Activated T-helper 9 cell treated with anti-CD3 and anti-CD28 coated beads, Interleukin-2, amount 50 U/mL, for 16 hours (primary cell): Measurements from ENCODE around the gene PPP2R1A.
"Not testable (repeated sequence)": the region's sequence is repeated elsewhere in the genome, so short reads cannot be mapped to it uniquely, and the experiment has no call there.

Source experiments
- DNase-seq: peaks from one replicate; pipeline ENCODE4 v3.0.0-alpha.2; 2020; ENCODE audit warnings: low read depth

PPP2R1A gene

DNA sequence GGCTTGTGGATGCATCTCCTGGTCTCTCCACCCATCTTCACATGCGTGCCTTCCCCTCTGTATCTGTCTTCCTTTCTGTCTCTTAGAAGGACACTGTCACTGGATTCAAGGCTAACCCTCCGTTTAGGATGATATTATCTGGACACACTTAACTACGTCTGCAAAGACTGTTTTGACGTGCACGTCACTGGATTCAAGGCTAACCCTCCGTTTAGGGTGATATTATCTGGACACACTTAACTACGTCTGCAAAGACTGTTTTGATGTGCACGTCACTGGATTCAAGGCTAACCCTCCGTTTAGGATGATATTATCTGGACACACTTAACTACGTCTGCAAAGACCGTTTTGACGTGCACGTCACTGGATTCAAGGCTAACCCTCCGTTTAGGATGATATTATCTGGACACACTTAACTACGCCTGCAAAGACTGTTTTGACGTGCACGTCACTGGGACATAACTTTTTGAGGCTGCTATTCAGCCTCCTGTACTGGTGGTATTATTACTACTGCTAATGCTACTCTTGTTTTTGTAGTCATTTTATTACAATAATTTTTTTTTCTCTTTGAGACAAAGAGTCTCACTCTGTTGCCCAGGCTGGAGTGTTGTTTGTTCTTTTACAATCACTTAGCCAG lies 11.0 kb downstream of the PPP2R1A start:
- DNase-seq = not testable (repeated sequence)

DNA sequence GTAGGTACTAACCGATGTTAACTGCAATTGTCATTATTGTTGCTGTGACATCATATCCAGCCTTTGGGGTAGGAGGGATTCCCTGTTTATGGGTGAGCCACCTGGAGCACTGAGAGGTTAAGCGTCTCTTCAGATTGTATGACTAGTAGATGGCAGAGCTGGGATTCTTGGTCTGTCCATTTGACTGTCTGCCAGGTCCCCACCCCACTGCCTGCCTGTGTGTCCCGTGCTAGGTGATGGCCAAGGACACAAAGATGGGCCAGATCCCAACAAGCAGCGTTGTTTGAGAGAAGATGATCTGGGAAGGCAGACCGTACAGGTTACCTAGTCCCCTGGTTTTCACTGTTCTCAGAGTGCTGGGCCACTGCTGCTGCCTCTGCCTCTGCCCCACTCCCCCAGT lies 16.6 kb downstream of the PPP2R1A start:
- DNase-seq = no peak

DNA sequence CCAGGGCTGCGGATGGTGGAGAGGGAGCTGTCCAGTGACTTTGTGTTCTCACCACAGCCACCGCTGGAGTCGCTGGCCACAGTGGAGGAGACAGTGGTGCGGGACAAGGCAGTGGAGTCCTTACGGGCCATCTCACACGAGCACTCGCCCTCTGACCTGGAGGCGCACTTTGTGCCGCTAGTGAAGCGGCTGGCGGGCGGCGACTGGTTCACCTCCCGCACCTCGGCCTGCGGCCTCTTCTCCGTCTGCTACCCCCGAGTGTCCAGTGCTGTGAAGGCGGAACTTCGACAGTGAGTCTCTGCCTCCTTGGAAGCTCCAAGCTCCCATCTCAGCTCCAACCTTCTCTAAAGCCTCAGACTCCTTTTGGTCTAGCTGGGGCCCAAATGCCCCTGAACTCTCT lies 21.4 kb downstream of the PPP2R1A start:
- no peak for DNase-seq

DNA sequence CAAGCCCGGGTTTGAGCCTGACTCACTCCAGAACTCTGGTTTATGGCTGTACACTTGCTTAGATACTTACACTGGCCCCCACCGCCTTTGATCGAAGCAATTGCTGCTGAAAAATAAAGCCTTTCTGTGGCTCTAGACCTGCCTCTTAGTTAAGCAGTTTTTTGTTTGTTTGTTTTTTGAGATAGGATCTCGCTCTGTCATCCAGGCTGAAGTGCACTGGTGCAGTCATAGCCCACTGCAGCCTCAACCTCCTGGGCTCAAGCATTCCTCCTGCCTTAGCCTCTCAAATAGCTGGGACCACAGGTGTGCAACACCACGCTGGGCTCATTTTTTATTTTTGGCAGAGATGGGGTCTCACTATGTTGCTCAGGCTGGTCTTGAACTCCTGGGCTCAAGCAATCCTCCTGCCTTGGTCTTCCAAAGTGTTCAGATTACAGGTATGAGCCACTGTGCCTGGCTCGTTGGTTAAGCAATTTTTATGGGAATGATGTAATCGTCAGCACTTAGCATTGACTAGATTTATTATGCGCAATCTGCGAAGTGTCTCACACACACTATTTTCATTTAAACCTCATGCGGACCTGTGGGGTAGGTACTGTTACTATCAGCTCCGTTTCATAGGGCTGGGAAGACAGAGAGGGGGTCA lies 22.2 kb downstream of the PPP2R1A start:
- DNase-seq = no peak

DNA sequence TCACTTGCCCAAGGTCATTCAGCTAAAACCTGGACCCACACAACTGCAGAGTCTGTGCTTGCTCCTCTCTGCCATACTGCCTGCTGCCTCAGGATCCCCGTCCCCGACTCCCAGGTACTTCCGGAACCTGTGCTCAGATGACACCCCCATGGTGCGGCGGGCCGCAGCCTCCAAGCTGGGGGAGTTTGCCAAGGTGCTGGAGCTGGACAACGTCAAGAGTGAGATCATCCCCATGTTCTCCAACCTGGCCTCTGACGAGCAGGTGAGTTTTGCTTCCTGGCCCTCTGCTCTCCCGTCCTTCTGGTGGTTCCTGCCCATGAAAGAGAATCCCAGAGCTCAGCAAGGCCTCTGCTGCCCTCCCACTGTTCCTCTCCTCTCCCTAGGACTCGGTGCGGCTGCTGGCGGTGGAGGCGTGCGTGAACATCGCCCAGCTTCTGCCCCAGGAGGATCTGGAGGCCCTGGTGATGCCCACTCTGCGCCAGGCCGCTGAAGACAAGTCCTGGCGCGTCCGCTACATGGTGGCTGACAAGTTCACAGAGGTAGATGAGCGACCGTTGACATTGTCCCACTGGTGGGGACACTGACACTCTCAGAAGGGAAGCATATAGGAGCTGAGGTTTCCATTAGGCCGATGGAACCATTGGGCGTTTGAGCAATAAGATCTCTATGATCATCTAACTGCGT lies 22.9 kb downstream of the PPP2R1A start:
- no peak for DNase-seq

DNA sequence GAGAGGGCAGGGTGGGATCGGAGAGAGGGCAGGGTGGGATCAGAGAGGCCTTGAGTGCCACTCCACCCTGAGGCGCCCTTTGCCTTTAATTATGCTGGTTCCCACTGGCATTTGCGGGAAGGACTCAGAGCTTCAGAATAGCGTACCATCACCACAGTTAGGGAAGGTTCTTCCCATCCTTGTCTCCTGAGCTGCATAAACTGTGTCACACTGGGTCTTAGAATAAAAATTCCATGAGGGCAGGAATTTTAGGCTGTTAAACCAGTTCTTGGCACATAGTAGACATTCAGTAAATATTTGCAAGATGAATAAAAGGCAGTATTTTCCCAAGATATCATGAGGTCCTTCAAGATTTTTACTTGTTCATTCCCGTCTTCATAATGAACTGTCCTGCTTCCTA lies 24.4 kb downstream of the PPP2R1A start:
- DNase-seq = no peak

DNA sequence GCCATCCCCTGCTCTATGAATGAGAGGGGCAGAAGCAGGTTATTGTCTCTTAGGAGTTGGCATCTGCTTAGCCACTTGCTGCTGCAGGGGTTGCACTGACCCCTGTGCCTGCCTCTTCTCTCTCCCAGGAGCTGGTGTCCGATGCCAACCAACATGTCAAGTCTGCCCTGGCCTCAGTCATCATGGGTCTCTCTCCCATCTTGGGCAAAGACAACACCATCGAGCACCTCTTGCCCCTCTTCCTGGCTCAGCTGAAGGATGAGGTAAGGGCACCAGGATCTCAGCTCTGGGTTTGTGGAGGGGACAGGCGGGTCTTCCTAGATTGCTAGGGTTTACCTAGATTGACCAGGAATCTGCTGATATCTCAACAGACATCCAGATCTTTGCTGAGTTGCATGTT lies 26.5 kb downstream of the PPP2R1A start:
- no peak for DNase-seq

DNA sequence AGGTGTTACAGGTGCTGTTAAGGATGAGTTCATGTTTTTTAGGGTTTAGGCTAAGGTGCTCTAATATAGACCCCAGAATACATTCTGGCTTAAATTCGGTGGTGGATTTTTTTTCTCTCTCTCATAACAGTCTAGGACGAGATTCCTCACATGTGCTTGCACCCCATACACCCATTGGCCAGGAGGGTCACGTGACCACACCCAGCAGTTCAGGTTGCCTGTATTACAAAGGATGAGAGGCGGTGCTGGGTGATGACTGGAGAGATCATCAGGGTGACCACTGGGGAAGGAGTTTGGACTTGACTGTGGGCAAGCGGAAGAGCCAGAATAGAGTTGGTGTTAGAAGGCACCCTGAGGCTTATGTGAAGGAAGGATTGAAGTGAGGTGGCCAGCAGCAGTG lies 27.7 kb downstream of the PPP2R1A start:
- DNase-seq = no peak

DNA sequence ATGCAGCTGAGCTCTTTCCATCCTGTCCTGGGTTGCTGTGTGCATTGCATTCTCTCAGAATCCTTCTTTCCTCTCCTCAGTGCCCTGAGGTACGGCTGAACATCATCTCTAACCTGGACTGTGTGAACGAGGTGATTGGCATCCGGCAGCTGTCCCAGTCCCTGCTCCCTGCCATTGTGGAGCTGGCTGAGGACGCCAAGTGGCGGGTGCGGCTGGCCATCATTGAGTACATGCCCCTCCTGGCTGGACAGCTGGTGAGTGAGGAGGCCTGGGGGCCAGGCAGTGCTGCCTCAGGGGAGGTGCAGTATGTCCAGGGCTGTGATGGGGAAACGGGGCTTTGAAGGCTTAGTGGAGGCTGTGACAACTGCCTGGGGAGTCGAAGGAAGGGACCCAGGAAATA lies 29.8 kb downstream of the PPP2R1A start:
- no peak for DNase-seq

DNA sequence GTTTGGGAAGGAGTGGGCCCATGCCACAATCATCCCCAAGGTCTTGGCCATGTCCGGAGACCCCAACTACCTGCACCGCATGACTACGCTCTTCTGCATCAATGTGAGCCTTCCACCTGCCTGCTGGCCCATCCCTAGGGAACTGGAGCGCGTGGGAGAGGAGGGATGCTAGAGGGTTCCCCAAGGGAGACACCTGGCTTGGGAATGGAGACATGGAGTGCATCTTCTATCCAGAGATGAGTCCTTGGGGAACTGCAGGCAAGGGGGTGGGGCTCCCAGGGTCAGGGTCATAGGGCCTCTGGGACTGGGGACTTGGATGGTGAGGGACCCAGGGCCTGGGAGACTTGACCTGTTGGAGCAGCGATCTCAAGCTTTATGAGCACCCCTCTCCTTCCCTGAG lies 31.2 kb downstream of the PPP2R1A start:
- DNase-seq = no peak

DNA sequence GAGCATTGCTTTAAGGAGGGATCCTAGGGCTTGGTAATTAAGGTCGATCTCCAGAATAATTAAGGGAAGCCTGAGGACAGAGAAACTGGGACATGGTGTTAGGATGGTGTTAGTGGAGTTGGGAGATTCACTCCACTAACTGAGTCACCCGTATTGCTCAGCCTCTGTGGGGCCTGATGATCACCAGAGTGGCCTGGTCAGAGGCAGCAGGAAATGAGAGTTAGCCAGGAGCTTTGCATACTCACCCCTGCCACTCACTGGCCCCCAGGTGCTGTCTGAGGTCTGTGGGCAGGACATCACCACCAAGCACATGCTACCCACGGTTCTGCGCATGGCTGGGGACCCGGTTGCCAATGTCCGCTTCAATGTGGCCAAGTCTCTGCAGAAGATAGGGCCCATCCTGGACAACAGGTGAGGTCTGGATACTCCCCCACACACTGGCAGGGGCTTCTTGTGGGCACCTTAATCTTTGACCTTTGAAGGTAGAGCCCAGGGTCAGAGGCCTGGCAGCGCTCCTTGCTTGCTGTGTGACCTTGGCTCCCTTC lies 32.1 kb downstream of the PPP2R1A start:
- DNase-seq = no peak

DNA sequence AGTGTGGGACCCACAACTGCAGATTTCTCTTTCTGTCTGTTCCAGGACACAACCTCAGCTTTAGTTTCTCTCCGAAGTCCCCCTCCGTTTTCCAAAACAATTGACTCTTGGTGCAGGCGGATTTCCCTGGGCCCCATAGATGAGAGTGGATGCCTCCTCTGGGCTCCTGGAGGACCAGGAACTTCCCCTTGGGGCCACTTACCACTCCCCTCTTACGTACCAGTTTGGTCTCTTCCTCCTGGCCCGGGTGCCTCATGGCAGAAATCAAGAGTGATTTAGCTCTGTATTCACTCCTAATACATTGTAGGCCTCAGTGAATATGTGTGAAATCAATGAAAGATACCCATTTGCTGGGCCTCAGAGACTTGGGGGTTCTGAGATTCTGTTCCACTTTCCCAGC lies 34.4 kb downstream of the PPP2R1A start:
- DNase-seq = no peak

DNA sequence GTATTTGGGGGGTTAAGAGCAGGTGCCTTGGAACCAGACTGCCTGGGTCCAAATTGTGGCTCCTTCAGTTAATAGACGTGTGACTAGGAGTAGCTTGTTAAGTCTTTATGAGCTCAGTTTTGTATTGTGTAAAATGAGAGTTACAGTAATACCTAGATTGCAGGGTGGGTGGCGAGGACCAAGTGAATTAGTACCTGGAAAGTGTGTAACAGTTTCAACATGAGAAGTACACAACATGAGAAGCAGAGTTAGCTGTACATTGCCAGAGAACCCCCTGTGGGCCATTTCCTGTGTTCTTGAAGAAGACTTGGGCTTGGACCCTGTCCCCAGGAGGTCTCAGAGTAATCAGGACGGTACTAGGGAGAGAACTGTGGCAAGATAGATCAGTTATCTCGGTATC lies 36.8 kb downstream of the PPP2R1A start:
- no peak for DNase-seq

DNA sequence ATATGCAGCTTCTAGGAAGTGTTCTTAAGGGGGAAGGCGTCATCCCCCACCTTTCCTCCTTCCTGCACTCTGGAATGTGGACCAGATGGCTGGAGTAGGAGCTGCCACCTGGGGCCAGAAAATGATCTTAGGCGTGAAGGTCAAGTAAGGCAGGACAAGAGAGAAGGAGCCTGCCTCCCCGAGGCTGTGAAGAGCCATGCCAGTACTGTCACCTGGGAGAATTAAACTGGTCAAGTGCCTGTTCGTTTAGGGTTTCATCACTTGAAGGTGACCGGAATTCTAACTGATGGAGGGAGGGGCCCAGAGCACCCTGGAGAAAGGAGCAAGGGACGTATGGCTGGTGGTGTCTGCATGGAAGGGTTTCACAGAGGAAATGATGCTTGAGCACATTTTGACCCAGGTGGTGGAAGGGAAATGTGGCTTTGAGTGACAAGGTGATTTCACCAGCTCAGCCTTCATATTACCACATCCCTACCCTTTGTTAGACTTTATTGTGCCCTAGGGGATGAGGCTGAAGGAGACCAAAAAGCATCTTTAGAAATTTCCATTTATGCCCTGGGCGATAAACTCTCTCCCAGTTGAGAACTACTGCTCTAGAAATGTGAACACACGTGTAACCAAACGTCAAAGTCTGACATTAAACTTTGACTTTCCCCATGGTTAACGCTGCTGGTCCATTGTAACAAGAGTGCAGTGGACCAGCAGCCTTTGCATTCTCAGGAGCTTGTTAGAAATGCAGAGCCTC lies 37.5 kb downstream of the PPP2R1A start:
- DNase-seq = no peak

DNA sequence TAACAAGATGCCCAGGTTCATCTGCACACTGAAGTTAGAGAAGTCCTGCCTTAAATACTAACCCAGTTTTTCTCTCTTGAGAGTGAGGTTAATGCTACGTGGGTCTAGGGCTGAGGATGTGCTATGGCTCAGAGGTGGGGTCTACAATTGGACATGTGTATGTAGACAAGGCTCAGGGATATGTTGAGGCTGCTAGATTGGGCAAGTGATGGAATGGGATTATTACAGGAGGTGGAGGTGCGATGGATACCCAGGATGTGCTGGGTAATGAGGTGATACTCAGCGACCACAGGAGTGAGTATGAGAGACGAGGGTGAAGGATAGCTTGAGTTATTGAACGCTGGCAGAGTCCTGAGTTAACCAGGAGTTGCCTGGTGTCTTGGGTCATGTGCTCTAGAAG lies 38.1 kb downstream of the PPP2R1A start:
- DNase-seq = no peak

DNA sequence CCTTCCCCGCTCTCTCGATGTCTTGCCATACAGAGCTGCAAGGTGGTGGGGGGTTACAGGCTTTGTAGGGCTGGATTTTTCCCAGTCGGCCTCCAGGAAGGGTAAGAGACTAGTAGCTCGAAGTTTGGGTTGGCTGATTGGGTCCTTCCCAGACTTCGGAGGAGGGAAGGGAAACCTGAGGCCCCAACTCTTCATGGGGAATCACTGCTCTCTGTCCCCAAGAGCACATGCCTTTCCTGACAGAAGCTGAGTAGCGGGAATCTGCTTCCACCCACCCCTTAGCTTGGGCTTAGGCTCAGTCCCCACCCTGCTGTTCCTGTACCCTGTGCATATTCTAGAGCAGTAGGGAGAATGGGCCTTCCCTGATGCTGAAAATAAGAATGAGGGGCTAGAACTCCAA lies 39.7 kb downstream of the PPP2R1A start:
- no peak for DNase-seq

DNA sequence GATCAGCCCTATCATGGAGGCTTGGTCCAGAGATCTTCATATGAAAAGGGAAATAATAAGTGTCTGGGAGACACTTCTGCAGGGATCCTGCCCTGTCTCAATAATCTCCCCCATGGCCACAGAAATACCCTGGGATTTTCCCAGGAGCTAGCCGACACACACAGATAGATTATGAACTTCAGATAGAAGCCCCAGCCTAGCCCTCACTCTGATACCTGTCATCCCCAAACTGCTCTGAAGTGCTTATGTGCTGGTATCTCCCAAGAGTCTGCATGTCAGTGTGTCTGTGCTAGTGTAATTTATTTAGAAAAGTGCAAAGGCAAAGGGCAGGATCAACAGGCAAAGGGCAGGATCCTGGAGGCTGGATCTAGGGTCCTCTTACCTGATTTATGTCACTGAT lies 40.8 kb downstream of the PPP2R1A start:
- DNase-seq = no peak

DNA sequence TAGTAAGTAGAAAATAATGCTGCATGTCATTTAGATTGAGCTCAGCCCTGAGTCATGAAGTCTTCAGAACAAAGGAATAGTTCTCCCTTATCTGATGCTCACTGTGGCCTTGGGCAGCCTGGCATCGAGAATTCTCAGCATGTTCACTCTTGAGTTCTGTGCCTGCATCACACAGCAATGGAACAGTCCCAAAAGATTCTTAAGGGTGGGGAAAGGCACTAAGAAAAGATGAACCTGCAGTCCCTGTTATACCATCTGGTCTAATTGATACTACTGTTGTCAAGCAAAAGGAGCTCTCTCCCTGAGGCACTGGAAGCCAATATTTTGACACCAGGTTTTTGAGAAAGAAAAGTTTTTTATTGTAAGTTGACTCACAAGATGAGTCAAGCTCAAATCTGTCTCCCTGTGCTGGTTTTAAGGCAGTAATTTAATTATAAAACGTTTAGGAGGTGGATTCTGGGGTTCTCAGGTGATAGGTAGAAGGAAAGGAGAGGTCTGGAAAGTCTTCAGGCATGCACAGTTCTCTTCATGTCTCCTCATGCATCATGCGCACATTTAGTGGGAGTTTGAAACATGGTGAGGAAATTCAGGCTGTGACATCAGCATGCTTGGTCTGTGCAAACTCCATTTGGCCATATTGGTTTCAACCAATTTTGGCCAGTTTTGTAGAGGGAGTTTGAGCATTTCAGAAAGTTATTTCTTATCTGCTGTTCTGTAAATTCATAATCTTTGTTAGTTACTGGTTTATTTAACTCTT lies 41.5 kb downstream of the PPP2R1A start:
- no peak for DNase-seq

DNA sequence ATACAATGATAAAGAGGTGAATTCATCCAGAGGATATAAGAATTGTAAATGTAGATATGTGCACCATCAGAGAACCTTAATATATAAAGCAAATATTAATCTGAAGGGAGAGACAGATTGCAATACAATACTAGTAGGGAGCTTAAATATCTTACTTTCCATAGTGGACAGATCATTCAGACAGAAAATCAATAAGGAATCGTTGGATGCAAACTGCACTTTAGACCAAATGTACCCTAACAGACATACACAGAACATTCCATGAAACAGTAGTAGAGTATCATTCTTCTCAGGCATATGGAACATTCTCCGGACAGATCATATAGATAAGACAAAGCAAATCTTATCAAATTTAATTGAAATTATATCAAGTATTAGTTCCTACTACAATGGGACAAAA lies 44.6 kb downstream of the PPP2R1A start:
- DNase-seq = no peak

DNA sequence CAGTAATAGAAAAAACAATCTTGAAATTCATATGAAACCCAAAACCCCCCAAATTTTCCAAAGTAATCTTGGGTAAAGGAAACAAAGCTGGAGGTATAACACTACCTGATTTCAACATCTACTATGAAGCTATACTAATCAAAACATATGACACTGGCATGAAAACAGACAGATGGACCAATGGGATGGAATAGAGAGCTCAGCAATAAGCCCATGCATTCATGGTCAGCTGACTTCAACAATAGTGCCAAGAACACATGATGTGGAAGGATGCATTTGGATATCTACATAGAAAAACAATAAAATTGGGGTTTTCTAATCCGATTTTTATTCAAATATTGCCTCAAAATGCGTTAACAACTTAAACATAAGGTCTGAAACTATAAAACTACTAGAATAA lies 47.3 kb downstream of the PPP2R1A start:
- DNase-seq = no peak

DNA sequence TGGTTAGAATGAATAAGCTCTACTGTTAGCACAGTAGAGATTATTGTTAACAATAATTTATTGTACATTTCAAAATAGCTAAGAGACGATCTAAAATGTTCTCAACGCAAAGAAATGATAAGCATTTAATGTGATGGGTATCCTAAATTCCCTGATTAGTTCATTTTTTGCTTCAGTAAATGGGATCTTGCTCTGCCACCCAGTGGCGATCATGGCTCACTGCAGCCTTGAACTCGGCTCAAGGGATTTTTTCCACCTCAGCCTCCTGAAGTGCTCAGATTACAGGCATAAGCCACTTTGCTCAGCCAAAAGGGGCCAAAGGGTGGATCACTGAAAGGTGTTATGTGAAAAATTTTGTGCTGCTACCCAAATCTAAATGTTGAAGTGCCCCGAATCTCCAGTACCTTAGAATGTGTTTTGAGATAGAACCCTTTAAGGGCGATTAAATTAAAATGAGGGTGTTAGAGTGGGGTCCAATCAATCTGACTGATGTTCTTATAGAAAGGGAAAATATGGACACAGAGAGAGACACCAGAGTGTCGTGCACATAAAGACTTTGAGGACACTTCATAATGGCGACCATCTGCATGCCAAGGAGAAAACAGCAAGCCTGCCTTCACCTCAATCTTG lies 48.0 kb downstream of the PPP2R1A start:
- peak; percentile 31 for DNase-seq
